ENCODE data around the gene C11orf68. TPM values are rescaled to one million over a fixed set of nuclear protein-coding genes. Genes with fewer than 3 reads are reported as not detected.

Gene C11orf68
- total and polyA plus RNA-seq, 2 of the 8 experiments (the other 6 are each of a cell fraction or from before 2014, with no cell fraction given), result 24.0 to 51.2 TPM

DNA sequence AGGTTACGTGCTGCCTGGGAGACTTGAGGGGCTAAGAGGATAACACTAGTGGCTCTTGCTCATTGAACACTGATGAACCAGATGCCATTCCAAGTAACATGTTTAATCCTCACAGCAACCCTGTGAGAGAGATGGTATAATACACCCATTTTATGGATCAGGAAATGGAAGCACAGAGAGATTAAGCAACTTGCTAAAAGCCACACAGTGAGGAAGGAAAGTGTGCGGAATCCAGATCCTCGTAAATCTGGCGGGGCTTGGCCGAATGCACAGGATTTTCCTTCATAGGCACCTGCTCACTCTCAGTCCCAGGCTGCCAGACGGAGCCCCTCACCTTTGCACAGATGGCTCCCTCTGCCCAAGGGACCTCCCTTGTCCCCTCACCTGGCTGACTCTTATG lies 11.0 kb downstream of the C11orf68 start:
- ChIA-PET CTCF (ENCODE audit: partially characterized antibody) (interaction anchor here (1.1 to 11.7 kb wide), 3 partner anchors 10 to 27 kb away, joined by 3 to 212 read pairs (median 3); partner anchors contain the start of genes CCDC85B and FIBP), POLR2A (ENCODE audit: partially characterized antibody) (interaction anchor here (2.5 kb wide), 1 partner anchor 10 kb away, joined by 9 read pairs; no protein-coding TSS in a partner anchor)
- no peak overlapping the region for H2BK120ac ChIP-seq (replicated peaks; ENCODE audit: low read depth, low read length)
- H3K23ac ChIP-seq (ENCODE audit: insufficient read length), result no peak overlapping the region
- H4K5ac ChIP-seq (ENCODE audit: insufficient read length, low read depth, low read length), result no peak overlapping the region
- H2AK5ac ChIP-seq (ENCODE audit: low read depth, low read length), result no peak overlapping the region
- H3K27me3 ChIP-seq (replicated peaks in 1 of 4; ENCODE audit: control insufficient read depth in 3 of 4, extremely low read depth in 1 of 4, insufficient read depth in 3 of 4, low read length in 3 of 4), result peaks cover 0 to 13% (median 5%) of the 10 kb centered on the region in 4 experiments; a peak in 5 of 7 replicates
- no peak overlapping the region for H2BK12ac ChIP-seq (ENCODE audit: low read depth, low read length)
- H2AFZ ChIP-seq (ENCODE audit: low read length), result no peak overlapping the region
- H3K36me3 ChIP-seq (ENCODE audit: control insufficient read depth in 2 of 4, insufficient read depth in 4 of 4, low read length in 3 of 4), result no peaks in the 10 kb centered on the region
- H2BK5ac ChIP-seq (ENCODE audit: low read depth, low read length), result no peak overlapping the region
- H4K20me1 ChIP-seq (replicated peaks in 1 of 2; ENCODE audit: control insufficient read depth in 1 of 2, insufficient read depth in 2 of 2, low read length in 2 of 2), result no peaks in the 10 kb centered on the region
- H3K4me2 ChIP-seq (ENCODE audit: insufficient read depth in 1 of 2, low read depth in 2 of 2, low read length in 2 of 2), result no peak overlapping the region
- no peaks in the 10 kb centered on the region for H3K23me2 ChIP-seq (ENCODE audit: low read depth, low read length)
- no peak overlapping the region for H3K14ac ChIP-seq (ENCODE audit: insufficient read length)
- DNase-seq (ENCODE audit: low read depth in 1 of 2, low spot score in 2 of 2), result no peak
- no peaks in the 10 kb centered on the region for H3K79me2 ChIP-seq (ENCODE audit: control insufficient read depth in 1 of 2, insufficient read depth in 2 of 2, low read length in 2 of 2)
- H2BK15ac ChIP-seq (ENCODE audit: low read length), result no peak overlapping the region
- no peaks in the 10 kb centered on the region for H3K9me3 ChIP-seq (ENCODE audit: insufficient read depth in 2 of 2, low read depth in 1 of 2, low read length in 1 of 2)
- H3K27ac ChIP-seq (ENCODE audit: low read depth, low read length), result no peak overlapping the region
- no peak overlapping the region for H2BK20ac ChIP-seq (ENCODE audit: low read length)
- H3K9ac ChIP-seq (replicated peaks in 1 of 4; ENCODE audit: extremely low read depth in 1 of 4, low read depth in 3 of 4, low read length in 3 of 4), result no peak overlapping the region
- FAIRE-seq, result no peak
- no peak overlapping the region for H4K91ac ChIP-seq (replicated peaks; ENCODE audit: insufficient read length, low read length)
- 84% methylated on average over 6 of the region's 6 CpGs; no CpG with 5 or more reads in 1 of the 2 experiments for WGBS, 2 experiments (ENCODE audit: extremely low coverage in 1 of 2, insufficient coverage in 1 of 2, insufficient read length in 1 of 2, insufficient replicate concordance in 2 of 2, low coverage in 1 of 2, low lambda C conversion rate in 2 of 2, missing lambda C conversion rate in 1 of 2)
- no peak overlapping the region for H4K8ac ChIP-seq (ENCODE audit: extremely low read depth, insufficient read depth, low read length)
- H3K4ac ChIP-seq (replicated peaks; ENCODE audit: insufficient read length, low read depth, low read length), result no peak overlapping the region
- H3K4me3 ChIP-seq (ENCODE audit: extremely low read depth in 1 of 4, insufficient read depth in 2 of 4, low read depth in 3 of 4, low read length in 4 of 4), result no peak overlapping the region
- no peaks in the 10 kb centered on the region for H3K79me1 ChIP-seq (ENCODE audit: low read depth, low read length)
- no peak overlapping the region for H3K56ac ChIP-seq (replicated peaks; ENCODE audit: insufficient read length, low read depth, low read length)
- no peak overlapping the region for H3K18ac ChIP-seq (ENCODE audit: extremely low read depth, low read length)
- peaks cover 0 to 6% (median 4%) of the 10 kb centered on the region in 4 experiments; a peak in 5 of 7 replicates for H3K4me1 ChIP-seq (replicated peaks in 1 of 4; ENCODE audit: control insufficient read depth in 3 of 4, insufficient read depth in 4 of 4, low read length in 3 of 4)
